Measurements from ENCODE around the gene CS.

GRCh38 chr12:56261503-56262232, 38.5 kb downstream of the CS start:
- TF ChIP-seq, protein P1, sequence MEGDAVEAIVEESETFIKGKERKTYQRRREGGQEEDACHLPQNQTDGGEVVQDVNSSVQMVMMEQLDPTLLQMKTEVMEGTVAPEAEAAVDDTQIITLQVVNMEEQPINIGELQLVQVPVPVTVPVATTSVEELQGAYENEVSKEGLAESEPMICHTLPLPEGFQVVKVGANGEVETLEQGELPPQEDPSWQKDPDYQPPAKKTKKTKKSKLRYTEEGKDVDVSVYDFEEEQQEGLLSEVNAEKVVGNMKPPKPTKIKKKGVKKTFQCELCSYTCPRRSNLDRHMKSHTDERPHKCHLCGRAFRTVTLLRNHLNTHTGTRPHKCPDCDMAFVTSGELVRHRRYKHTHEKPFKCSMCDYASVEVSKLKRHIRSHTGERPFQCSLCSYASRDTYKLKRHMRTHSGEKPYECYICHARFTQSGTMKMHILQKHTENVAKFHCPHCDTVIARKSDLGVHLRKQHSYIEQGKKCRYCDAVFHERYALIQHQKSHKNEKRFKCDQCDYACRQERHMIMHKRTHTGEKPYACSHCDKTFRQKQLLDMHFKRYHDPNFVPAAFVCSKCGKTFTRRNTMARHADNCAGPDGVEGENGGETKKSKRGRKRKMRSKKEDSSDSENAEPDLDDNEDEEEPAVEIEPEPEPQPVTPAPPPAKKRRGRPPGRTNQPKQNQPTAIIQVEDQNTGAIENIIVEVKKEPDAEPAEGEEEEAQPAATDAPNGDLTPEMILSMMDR (conservative IDR thresholded peaks at IDR 0.05 in 1 of 2, IDR thresholded peaks at IDR 0.05 in 1 of 2; ENCODE audit: low read depth in 1 of 2, low read length in 2 of 2): no peak
- no peak for TF ChIP-seq EZH2 (IDR thresholded peaks at IDR 0.05; ENCODE audit: low read length, missing control alignments)
